ENCODE data around the gene ZMYND11.
A peak's percentile ranks its signal among the peaks of the same experiment; 100 is the strongest.

Gene ZMYND11

GRCh38 chr10:136465-136762 is 1.2 kb downstream of the ZMYND11 start:
- in situ Hi-C loops (cut with HindIII; ENCODE audit: low sequenced_read_pairs) = no loop called here
- H3K4me3 ChIP-seq (ENCODE audit: low read depth, low read length) = peak overlapping the region; percentile 52
- DNase-seq (ENCODE audit: low read depth, low spot score) = no peak
- no peak for TF ChIP-seq CTCF (IDR thresholded peaks at IDR 0.05; ENCODE audit: low read depth, low read length)

GRCh38 chr10:137031-137430 is 1.8 kb downstream of the ZMYND11 start:
- peak; percentile 7 for DNase-seq (ENCODE audit: low read depth, low spot score)
- no peak overlapping the region for H3K4me3 ChIP-seq (ENCODE audit: low read depth, low read length)

GRCh38 chr10:137606-138005 is 2.4 kb downstream of the ZMYND11 start:
- in situ Hi-C loops (cut with HindIII; ENCODE audit: low sequenced_read_pairs) = no loop called here
- H3K4me3 ChIP-seq (ENCODE audit: low read depth, low read length) = no peak overlapping the region
- TF ChIP-seq CTCF (IDR thresholded peaks at IDR 0.05; ENCODE audit: low read depth, low read length) = no peak
- DNase-seq (ENCODE audit: low read depth, low spot score) = peak; percentile 53

More at GRCh38 chr10:137031-137430, 1.8 kb downstream of the ZMYND11 start:
- in situ Hi-C loops (cut with HindIII; ENCODE audit: low sequenced_read_pairs) = no loop called here
- peak; percentile 46 for TF ChIP-seq CTCF (IDR thresholded peaks at IDR 0.05; ENCODE audit: low read depth, low read length)

GRCh38 chr10:142371-142770 is 7.1 kb downstream of the ZMYND11 start:
- in situ Hi-C loops (cut with HindIII; ENCODE audit: low sequenced_read_pairs) = no loop called here
- DNase-seq (ENCODE audit: low read depth, low spot score) = no peak

GRCh38 chr10:152915-153314 is 17.7 kb downstream of the ZMYND11 start:
- H3K4me3 ChIP-seq (ENCODE audit: low read depth, low read length) = no peak overlapping the region
- in situ Hi-C loops (cut with HindIII; ENCODE audit: low sequenced_read_pairs) = no loop called here
- TF ChIP-seq CTCF (IDR thresholded peaks at IDR 0.05; ENCODE audit: low read depth, low read length) = no peak
- DNase-seq (ENCODE audit: low read depth, low spot score) = no peak

More at GRCh38 chr10:142371-142770, 7.1 kb downstream of the ZMYND11 start:
- H3K4me3 ChIP-seq (ENCODE audit: low read depth, low read length) = no peak overlapping the region
- TF ChIP-seq CTCF (IDR thresholded peaks at IDR 0.05; ENCODE audit: low read depth, low read length) = no peak

GRCh38 chr10:154348-154747 is 19.1 kb downstream of the ZMYND11 start:
- TF ChIP-seq CTCF (IDR thresholded peaks at IDR 0.05; ENCODE audit: low read depth, low read length) = no peak
- no peak overlapping the region for H3K4me3 ChIP-seq (ENCODE audit: low read depth, low read length)
- in situ Hi-C loops (cut with HindIII; ENCODE audit: low sequenced_read_pairs) = no loop called here
- DNase-seq (ENCODE audit: low read depth, low spot score) = peak; percentile 61

- DNase-seq (ENCODE audit: low read depth, low spot score) = no peak
- H3K4me3 ChIP-seq (ENCODE audit: low read depth, low read length) = no peak overlapping the region
- in situ Hi-C loops (cut with HindIII; ENCODE audit: low sequenced_read_pairs) = no loop called here
- TF ChIP-seq CTCF (IDR thresholded peaks at IDR 0.05; ENCODE audit: low read depth, low read length) = no peak
Measured at GRCh38 chr10:167383-167782, 32.1 kb downstream of the ZMYND11 start.

Measured in astrocyte of the spinal cord (primary cell).